ENCODE measurements around the gene HAVCR2. TPM values are rescaled to one million over a fixed set of nuclear protein-coding genes. Genes with fewer than 3 reads are reported as not detected.

Gene HAVCR2
- total RNA-seq: 1 to 10 TPM; 1.3 to 4.9 TPM
- long read RNA-seq: 0 reads

DNA sequence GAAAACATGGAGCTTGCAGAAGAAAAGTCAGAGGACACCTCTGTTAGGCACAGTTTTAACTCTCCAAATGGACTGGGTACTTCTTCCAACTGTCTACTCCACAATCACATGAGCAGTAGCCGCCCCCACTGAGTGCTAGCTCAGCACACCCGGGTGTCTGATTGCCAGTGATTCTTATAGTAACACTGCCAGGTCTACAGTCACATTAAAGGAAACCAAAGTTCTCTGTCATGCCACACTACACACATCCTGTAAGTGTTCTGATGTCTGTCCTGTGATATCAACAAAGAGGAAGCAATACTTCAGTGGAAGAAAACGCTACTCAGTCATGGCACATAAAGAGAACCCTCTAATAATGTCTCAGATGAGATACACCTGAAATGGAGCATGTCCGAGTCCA is at the start of gene HAVCR2:
TSS of gene HAVCR2 (minus strand) at position 69 of the 400 bp plus-strand sequence. CDS start at position 8, 61 bp downstream.
- intact Hi-C loops (cut with DNase I, micrococcal nuclease): no loop called here
- peak in 1 of 2 donors; percentile 21 for DNase-seq
- peak; percentile 45 for ATAC-seq

- no peak for ATAC-seq
- intact Hi-C loops (cut with DNase I, micrococcal nuclease): no loop called here
- no peak for DNase-seq
Measured at GRCh38 chr5:157157293-157157891, 48.5 kb upstream of the HAVCR2 start.

DNA sequence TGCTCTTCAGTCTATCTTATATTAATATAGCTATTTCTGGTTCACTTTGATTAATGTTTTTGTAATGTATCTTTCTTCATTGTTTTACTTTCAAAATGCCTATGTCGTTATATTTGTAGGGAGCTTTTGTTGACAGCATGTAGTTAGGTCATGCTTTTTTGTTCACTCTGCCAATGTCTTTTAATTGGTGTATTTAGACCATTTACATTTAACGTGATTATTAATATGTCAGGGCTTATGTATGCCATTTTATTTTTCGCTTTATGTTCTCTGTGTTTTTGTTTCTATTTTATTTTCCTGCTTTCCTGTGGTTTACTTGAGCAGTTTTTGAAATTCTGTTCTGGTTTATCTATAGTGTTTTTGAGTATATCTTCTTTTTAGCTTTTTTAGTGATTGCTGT is 46.5 kb upstream of the HAVCR2 start:
- intact Hi-C loops (cut with DNase I, micrococcal nuclease): no loop called here
- DNase-seq (no peak), ATAC-seq (no peak)

DNA sequence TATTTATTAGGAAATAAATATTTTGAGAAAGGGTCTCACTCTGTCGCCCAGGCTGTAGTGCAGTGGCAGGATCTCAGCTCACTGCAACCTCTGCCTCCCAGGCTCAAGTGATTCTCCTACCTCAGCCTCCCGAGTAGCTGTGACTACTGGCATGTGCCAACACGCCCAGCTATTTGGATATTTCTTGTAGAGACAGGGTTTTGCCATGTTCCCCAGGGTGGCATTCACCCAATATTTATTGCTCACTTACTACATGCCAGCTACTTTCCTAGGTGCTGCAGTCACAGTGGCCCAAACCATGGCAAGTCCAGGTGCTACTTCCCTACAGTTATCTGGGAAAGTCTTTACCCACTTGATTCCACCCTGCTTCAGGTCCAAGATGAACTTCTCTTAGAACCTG is 42.2 kb upstream of the HAVCR2 start:
- intact Hi-C loops (cut with DNase I, micrococcal nuclease): no loop called here
- no peak for DNase-seq
- no peak for ATAC-seq

DNA sequence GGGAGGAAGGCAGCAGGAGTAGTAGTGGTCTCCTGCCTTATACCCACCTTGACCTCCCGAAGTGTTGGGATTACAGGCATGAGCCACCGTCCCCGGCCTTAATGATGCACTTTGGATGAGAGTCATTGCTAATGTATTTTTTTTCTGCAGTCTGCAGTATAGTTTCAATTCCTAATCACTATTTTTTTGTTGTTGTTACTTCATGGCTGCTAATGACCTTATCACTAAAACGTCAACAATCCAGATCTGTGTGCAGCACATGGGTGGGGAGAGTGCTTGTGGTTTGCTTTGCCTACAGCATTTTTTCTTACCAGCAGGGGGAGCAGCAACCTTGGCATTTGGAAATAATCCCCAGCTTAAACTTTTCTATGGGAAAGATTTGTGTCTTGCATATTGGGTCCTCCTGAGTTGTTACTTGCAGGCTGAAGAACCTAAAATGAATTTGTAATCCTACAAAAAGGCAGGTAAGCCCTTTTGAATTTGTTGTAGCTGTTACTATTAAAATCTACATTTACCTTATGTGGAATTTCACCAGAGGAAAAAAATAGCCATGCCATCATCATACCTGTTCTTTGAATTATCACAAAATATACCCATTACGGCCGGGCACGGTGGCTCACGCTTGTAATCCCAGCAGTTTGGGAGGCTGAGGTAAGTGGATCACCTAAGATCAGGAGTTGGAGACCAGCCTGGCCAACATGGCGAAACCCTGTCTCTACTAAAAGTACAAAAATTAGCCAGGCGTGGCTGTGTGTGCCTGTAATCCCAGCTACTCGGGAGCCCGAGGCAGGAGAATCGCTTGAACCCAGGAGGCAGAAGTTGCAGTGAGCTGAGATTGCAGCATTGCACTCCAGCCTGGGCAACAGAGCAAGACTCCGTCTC is 40.1 kb upstream of the HAVCR2 start:
- intact Hi-C loops (cut with DNase I, micrococcal nuclease): no loop called here
- DNase-seq: peak; percentile 39 to 77
- ATAC-seq: peak; percentile 82

- intact Hi-C loops (cut with DNase I, micrococcal nuclease): no loop called here
- peak; percentile 37 to 67 for DNase-seq
- peak; percentile 62 for ATAC-seq
Measured at GRCh38 chr5:157143127-157143971, 34.5 kb upstream of the HAVCR2 start.

DNA sequence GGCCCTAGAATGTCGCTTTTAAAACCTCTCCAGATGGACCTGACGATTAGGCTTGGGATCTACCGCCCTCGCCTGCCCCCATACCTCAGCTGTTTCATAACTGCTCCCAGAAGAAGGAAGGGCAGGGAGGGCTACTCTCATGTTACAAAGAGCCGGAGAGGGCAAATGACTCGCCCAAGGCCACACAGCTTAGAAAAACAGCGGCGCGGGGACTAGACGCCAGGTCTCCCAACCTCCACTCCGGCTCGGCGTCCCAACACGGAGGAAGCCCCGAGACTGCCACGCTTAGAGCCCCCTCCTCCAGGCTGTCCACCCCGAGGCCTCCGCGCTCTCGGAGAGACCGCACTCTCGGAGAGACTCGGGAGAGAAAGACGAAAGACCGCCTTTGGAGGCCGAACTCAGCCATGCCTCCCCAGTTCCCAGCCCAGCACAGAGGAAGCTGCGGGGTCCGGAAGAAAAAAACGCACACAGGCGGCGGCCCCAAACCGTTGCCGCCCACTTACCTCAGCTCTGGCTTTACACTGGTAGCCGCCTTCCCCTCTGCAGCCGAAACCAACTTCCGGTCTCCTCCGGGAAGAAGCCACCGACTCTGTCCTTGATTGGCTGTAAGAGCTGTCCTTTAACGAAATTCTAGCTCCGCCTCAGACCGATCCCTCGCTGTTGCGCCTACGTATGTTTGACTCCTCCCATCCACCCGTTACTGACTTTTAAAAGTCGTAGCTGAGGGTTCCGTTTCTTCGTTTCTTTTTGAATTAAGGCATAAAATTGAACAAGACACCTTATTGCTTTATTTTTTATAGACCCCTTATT is 33.7 kb upstream of the HAVCR2 start, which contains the start of gene MED7:
TSS of gene MED7 (minus strand) at position 549 of the 810 bp plus-strand sequence. CDS start 3,434 bp downstream, outside the sequence.
- intact Hi-C loops (cut with DNase I, micrococcal nuclease): no loop called here
- ATAC-seq: peak; percentile 97
- DNase-seq: peak; percentile 88 to 97

GRCh38 chr5:157137691-157138090 is 28.8 kb upstream of the HAVCR2 start:
- intact Hi-C loops (cut with DNase I, micrococcal nuclease): no loop called here
- ATAC-seq (no peak), DNase-seq (no peak)

- ATAC-seq: no peak
- intact Hi-C loops (cut with DNase I, micrococcal nuclease): no loop called here
Measured at GRCh38 chr5:157132281-157132612, 23.4 kb upstream of the HAVCR2 start.

GRCh38 chr5:157130925-157131324 is 22.1 kb upstream of the HAVCR2 start:
- intact Hi-C loops (cut with DNase I, micrococcal nuclease): no loop called here
- ATAC-seq (no peak), DNase-seq (no peak)

More at GRCh38 chr5:157132281-157132612, 23.4 kb upstream of the HAVCR2 start:
- DNase-seq: no peak

DNA sequence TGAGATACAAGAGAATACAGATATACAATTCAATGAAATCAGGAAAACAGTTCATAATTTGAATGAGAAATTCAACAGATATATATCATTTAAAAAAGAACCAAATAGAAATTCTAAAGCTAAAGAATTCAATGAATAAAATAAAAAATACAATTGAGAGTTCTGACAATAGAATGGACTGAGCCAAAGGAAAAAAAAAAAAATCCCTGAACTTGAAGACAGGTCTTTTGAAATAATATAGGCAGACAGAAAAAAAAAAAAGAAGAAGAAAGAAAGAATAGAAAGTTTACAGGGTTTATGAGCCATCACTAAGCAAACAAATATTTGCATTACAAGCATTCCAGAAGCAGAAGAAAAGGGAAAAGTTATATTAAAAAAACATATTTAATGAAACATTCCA is 12.9 kb upstream of the HAVCR2 start:
- intact Hi-C loops (cut with DNase I, micrococcal nuclease): no loop called here
- DNase-seq: no peak
- no peak for ATAC-seq

- DNase-seq: no peak
- ATAC-seq: no peak
- intact Hi-C loops (cut with DNase I, micrococcal nuclease): no loop called here
Measured at GRCh38 chr5:157120102-157120501, 11.3 kb upstream of the HAVCR2 start.

DNA sequence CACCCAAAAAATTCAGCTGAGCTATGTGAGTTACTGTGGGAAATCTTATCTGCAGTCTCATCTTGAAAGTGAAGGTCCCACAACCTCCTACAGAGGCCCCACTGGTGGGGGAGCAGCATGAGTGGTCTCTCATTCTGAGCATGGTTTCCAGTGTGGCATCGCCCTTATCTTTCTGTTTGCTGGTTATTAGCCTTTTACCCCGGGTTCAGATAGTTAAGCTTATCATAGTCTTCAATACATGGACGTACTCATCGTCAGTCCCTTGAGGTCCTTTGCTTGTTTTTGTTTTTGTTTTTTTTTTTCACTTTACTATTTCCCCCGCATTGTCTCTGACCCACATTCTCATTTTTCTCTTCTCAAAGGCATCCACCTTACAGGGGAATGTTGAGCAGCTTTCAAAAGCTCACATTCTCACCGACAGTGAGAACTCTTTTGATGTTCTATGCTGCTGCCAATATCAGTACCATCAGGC is 7.7 kb upstream of the HAVCR2 start:
- intact Hi-C loops (cut with DNase I, micrococcal nuclease): no loop called here
- ATAC-seq: no peak
- no peak for DNase-seq

DNA sequence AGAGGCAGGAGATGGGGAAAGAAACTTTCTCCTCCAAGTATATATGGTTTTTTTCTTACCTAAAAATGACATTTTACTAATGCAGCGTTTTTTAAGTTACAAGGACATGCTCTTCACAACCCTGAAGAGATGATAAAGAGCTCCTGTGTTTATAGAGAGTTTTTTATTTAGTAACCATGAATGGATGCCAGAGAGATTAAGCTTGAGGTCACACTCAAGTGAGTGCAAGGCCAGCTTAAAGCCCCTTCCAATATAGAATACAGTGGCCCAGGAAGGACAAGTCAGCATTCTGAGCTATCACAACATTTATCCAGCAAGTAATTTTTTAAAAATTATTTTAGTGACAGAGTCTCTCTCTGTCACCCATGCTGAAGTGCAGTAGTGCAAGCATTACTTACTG is 6.7 kb upstream of the HAVCR2 start:
- intact Hi-C loops (cut with DNase I, micrococcal nuclease): no loop called here

GRCh38 chr5:157115012-157115411 is 6.2 kb upstream of the HAVCR2 start:
- no peak for ATAC-seq
- no peak for DNase-seq
- intact Hi-C loops (cut with DNase I, micrococcal nuclease): no loop called here

More for the DNA sequence above, 6.7 kb upstream of the HAVCR2 start:
- DNase-seq: no peak
- ATAC-seq: no peak

DNA sequence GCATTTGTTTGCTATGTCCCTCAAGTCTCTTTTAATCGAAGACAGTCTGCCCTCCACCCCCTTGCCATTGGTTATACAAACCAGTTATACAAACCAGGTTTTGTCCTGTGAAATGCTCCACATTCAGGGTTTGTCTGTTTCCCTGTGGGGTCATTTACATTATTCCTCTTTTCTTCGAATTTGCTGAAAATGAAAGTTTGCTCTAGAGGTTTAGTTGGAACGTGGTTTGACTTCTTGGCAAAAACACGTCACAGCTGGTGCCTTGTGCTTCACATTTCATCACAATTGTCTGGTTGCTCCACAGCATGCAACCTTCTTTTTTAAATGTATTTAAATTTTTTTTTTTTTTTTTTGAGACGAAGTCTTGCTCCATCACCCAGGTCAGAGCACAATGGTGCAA is 4.2 kb upstream of the HAVCR2 start:
- DNase-seq: no peak
- no peak for ATAC-seq
- intact Hi-C loops (cut with DNase I, micrococcal nuclease): no loop called here

DNA sequence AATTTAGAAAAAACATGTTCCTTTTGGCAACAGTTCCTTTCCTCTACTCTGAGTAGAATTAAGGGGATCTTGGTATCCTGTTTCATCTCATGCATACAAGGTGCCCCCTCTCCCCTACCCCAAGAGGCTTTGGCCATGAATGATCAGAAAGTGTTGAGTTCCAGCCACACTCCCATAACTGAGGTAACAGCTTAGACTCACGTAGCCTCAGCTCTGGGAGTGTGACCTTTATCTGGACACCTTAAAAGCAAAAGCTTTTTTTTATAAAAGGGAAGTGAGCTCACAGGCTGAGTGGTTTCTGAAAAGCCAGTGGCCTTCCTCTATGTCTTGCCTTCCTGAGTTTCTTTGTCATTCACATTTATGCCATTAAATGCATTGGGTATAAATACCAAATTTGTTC is 900 bp upstream of the HAVCR2 start:
- peak; percentile 27 for ATAC-seq
- no peak for DNase-seq
- intact Hi-C loops (cut with DNase I, micrococcal nuclease): no loop called here

DNA sequence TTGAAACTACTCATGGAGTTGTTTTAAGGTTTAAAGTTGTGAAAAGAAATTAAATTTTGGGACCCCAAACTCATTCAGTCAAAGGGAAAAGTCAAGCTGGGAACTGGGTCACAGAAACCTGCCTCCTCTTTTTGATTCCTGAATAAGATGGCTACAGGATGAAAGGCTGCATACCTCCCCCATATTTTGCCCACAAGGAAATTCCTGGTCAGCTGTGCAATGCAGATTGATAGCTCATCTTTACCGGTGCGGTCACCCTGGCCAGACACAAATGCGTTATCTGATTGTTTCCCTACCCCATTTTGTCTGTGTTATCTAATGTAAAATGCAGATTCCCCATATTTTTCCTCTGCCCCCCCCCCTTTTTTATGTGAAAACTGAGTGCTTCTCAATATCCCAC is 1.3 kb downstream of the HAVCR2 start:
- no peak for DNase-seq
- intact Hi-C loops (cut with DNase I, micrococcal nuclease): no loop called here
- ATAC-seq: no peak

Data from left colon (tissue), 2 donors.